Measurements from ENCODE around the gene VWA2.

VWA2 gene, protein sequence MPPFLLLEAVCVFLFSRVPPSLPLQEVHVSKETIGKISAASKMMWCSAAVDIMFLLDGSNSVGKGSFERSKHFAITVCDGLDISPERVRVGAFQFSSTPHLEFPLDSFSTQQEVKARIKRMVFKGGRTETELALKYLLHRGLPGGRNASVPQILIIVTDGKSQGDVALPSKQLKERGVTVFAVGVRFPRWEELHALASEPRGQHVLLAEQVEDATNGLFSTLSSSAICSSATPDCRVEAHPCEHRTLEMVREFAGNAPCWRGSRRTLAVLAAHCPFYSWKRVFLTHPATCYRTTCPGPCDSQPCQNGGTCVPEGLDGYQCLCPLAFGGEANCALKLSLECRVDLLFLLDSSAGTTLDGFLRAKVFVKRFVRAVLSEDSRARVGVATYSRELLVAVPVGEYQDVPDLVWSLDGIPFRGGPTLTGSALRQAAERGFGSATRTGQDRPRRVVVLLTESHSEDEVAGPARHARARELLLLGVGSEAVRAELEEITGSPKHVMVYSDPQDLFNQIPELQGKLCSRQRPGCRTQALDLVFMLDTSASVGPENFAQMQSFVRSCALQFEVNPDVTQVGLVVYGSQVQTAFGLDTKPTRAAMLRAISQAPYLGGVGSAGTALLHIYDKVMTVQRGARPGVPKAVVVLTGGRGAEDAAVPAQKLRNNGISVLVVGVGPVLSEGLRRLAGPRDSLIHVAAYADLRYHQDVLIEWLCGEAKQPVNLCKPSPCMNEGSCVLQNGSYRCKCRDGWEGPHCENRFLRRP

DNA sequence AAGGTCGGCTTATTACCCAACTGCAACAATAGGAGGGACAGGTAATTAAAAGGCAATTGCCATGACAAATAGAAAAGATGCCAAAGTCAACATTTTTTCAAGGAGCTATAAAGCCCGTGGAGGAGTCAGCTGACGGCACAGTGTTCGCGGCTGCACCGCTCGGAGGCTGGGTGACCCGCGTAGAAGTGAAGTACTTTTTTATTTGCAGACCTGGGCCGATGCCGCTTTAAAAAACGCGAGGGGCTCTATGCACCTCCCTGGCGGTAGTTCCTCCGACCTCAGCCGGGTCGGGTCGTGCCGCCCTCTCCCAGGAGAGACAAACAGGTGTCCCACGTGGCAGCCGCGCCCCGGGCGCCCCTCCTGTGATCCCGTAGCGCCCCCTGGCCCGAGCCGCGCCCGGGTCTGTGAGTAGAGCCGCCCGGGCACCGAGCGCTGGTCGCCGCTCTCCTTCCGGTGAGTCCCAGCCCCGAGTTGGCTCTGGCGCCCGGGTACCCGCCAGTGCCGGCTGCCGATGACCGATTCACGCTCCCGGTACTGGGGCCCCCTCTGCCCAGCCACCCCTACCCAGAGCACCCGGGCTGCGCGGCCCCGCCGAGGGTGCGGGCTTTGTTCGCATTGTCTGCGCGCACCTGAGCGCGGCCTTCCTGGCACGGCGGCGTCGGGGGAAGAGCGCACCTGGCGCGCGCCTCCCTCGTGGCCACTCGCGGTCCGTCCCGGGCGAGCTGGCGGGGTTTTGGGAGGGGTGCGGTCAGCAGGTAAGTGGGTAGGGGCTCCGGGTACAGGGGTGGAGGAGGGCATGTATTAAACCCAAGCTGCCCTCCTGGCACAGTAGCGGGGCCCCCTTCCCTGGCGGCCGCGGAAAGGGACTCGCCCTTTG, at the start of gene VWA2:
Gene VWA2, plus strand, starts transcription at position 138 of the 877 bp plus-strand sequence. CDS start 9,460 bp downstream, outside the sequence.
- DNase-seq, result no peak

DNA sequence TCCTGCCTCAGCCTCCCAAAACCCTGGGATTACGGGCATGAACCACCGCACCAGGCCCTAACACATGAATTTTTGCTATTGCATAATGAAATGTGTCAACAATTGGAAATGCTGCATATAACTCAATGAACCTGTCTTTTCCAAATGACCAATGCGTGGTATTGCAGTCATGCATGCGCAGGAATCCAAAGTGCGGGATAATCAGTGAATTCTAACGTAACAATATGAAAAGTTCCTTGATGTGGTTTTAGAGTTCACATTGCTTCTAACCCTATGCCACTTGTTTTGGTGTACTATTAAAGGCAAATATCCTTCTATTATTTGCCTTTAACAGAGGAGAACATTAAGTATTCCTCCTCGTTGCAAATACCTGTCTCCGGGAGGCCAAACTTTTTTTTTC, 49.4 kb upstream of the VWA2 start:
- no peak for DNase-seq

DNA sequence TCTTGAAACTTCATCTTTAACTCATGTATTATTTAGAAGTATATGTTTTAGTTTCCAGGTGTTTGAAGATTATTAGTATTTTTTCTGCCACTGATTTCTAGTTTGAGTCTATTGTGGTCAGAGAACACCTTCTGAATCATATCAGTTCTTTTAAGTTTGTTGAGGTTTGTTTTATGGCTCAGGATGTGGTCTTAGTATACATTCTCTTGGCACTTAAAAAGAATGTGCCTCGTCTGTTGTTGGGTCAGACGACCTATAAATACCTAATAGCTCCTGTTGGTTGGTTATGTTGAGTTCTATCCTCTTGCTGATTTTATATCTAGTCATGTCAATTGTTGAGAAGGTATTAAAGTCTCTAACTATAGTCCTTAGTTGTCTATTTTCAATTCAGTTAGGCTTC, 44.0 kb upstream of the VWA2 start:
- no peak for DNase-seq

DNA sequence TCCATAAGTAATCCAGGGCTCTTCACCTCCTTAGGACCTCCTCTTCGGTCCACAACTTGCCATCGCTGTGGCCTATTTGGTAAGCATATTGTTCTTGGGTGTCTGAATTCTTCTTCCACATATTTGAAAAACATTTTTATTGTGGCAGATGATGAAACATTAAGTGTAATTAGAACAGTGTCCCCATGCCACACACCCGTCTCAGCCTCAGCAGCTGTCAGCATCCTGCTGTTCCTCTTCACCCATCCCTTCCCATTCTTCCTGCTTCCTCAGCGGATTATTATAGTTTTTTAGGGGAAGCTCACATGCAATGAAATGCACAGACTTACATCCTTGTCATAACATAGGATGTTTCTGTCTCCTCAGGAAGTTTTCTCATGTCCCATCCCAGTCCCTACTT, 39.8 kb upstream of the VWA2 start:
- DNase-seq, result no peak

DNA sequence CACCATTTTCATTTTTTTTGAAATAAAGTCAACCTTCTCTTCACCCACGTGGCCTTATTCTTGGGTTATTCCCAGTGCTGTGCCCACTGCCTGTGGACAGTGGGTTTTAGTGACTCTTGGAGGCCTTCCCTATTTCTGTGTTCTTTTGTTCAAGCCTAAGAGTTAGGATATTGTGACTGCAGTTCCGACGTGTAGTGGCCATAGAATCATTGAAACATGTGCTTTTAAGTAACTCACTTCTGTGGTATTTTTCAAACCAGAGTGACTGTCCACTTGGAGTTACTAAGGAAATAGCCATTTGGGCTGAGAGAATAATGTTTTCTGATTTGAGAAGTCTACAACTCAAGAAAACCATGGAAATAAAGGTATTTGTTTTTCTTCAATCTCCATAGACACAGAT, 36.2 kb upstream of the VWA2 start:
- no peak for DNase-seq

DNA sequence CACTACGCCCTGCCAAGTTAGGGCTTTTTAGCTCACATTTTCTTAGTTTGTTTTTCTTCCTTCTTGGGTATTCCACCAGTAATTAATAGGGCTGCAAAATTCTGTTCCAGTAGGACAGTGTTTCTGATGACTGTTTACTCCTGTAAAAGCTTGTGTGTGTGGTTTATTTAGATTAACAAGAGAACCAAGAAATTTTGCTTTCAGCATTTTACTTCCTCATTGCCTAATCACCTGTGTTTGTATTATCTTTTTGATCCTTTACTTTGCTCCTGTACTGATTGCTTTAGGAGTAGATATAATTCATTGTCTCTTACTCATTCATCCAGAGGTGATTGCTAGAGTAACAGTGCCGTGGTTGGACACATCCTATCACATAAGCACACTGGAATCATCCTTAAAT, 32.2 kb upstream of the VWA2 start:
- DNase-seq, result no peak

DNA sequence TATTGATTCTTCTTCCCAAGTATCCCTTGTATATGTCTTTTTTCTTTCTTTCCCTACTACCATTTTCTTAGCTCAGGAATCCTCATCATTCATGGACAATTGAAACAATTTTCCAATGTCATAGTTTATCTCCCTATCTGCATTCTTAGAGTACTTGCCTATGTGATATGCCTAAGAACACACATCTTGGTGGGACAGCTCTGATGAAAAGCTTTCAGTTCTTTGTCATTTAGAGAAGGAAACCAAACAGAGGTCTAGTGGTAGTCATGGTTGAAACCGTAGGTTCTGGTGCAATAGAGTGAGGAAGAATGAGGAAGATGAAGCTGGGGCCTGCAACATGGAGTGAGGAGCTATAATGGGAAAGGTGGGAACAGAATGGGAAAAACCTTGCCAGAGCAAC, 31.7 kb upstream of the VWA2 start:
- no peak for DNase-seq

DNA sequence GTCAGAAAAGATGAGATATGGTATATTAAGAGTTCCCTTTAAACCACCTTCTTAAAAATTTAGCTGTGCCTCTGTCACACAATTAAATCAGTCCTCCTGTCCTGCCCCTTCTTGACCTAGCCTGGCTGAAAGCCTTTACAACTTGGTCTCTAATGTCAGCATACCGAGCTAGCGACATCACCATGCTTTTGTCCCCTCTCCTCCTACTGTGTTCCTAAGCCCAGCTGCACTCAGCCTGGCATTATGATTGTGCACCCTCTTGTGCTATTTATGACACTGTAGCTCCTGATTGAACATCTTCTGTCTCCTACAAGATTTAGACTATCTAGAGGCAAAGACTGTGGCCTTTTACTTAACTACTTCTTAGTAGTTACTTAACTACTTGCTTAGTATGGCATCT, 30.7 kb upstream of the VWA2 start:
- DNase-seq, result no peak

DNA sequence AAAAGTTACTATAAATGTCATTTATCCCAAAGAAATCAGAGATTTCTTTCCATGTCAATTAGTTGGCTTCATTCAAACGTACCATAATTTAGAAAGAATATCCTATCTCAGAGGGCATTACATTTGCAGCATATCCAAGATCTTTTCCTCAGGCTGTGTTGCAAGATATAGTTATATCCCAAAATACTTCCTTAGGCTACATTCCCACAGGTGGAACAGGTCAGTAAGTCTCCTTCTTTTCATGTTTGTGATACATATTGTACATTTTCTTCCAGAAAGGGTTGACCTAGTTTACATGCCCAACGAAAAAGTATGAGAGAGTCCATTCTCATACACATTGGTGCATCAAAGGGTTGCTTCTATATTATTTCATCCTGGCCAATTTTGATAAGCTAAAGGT, 26.9 kb upstream of the VWA2 start:
- DNase-seq, result no peak

DNA sequence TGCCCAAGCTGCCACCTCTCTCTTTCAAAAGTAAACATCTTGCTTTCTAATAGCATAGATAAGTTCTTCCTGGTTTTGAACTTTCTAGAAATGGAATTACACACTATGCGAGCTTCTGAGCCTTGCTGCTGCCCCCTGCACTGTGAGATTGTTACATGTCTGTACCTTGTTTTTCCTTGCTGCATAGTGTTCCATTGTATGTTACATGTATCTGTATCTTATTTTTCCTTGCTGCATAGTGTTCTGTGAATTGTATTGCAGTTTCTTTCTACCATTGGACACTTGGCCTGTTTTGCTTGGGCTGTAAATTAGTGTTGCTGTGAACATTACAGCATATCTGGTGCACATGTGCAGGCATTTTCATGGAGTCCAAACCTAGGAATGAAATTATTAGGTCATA, 24.0 kb upstream of the VWA2 start:
- DNase-seq, result no peak

DNA sequence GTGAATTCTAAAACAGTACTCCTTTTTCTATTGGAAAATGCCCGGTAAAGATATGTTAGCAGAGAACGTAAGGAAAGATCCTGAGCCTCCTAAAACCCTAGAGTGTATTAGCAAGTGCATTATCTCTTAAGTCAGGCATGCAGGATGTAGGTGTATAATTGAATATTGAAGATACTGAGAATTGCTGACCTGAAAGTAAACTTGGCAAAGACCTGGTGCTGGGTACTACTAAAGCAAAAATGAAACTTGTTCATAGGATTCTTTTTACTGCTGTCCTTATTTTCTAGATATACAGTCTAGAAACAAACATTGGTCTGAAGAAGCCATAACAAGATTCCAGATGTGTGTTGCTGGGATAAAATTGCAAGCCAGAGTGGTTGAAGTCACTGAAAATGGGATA, 18.8 kb upstream of the VWA2 start:
- no peak for DNase-seq

DNA sequence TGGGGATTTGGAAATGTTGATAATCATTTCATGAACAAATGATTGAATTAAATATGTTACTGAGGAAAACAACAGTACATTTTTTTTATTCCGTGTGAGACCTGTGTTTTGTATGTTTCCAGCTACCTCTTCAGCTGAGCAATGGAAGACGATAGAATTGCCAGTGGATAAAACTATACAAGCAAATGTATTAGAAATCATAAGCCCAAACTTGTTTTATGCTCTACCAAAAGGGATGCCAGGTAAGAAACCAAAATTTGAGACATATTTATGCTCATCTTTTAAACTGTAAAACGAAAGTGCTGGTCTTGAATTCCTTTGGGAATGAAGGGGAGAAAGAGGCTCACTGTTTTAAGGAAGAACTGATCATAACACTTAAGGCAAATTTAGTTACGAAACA, 17.8 kb upstream of the VWA2 start:
- DNase-seq, result no peak

DNA sequence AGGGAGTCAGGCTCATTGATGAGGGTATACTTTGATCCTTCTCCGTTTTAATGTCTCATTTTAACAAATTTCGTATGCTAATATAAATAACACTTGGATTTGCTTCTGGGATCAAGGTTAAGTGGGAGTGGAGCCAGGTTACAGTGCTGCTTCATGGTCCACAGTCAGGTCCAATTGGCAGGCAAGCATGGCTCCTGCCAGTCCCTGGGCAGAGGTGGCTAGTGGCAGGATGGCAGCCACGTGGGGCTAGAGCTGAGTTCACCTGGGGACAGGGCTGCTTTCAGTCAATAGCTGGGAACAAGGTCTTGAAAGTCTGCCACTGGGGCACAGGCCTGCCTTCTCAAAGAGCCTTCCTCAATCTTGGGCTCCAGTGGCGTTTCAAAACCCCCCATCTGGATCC, 16.0 kb upstream of the VWA2 start:
- no peak for DNase-seq

DNA sequence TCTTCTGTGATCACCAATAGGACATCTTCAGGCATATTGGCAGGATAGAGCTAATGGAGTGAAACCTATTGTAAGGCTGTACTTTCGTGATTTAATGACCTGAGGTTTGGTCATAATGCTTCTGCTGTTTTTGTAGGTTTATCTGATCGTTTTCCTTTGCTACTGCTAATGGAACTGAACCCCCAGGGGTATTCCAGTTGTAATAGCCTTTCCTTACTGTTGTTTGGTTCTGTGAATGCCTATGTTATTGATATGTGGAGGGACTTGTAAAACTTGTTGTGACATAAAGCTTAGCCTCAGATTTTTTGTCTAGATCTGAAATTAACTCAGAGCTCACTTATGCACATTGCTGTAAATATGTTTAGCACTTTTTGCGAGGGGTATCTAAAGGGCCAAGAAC, 10.9 kb upstream of the VWA2 start:
- DNase-seq, result no peak

DNA sequence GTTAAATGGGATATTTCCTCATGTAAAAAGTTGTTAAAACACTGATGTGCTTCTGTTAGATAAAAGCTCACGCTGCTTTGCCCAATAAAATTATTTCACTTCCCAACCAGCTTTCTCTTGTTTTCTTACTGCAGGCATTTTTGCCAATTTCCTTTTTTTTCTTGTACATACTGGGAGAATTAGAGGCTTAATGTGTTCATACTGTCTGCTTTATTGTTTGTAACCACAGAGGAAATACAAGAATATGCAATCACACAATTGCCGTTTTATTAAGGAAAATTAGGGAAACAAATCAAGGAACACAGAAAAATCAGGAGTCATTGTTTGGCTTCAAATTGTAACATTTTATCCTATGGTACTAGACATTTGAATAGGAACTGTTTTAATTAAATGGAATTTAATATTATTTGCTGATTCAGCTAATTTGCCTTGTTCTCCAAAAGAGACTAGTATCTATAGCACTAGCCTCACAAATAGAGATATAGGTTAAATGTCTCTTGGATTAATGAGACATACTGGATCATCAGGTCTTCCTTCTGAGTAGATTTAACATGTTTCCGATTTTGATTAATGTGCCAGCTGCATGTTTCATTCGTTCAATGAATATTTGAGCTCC, 6.4 kb upstream of the VWA2 start:
- DNase-seq, result no peak

DNA sequence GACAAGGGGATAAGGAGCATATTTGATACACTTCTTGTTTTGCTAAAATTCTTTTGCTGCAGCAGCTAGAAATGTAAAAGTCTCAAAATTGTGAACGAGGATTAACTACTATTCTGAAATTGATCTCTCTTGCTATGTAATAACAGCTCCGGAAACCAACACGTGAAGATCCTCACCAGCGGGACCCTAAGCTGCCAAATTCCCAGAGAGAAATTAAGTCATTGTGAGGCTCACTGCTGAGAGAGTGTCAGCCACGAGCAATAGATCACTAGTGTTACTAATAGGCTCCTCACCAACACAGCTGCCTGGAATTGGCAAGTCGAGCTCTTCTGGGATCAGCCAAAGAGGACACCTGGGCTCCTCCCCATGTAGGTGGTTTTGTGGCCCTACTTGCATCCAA, 5.6 kb upstream of the VWA2 start:
- no peak for DNase-seq

DNA sequence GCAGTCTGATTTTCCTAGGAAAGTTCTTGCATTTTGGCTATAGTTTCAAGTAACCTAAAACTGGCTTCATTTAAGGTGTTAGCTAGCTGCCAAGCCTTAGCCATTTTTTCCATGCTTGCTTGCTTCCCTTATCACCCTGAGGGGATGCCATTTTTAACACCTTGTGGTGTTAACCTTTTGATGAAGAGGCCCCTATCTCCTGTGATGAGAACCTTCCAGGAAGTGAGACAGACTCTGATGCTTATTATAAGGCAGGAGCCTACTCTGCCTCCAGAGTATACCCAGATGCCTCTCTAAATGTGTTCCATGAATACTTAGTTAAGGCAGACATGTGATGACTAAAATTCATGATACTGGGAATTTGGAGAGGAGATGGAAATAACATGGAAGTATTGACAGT, 4.9 kb upstream of the VWA2 start:
- DNase-seq, result no peak

DNA sequence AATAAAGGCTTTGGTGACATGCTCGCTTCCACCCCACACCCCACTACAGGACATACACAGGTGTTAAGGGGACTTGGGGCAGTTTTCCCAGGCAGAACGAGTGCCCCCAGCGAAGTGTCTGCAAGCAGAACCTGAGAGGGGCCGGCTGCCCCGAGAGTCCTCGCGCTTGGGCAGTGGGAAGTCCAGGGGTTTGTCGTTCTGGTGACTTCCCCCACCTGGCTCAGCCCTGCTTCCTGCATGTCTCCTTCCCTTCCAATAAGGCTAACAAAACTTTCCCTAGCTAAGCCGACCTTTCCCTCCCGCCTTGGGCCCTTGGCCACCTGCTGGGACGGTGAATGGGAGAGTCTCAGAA, 916 bp downstream of the VWA2 start:
- no peak for DNase-seq

DNA sequence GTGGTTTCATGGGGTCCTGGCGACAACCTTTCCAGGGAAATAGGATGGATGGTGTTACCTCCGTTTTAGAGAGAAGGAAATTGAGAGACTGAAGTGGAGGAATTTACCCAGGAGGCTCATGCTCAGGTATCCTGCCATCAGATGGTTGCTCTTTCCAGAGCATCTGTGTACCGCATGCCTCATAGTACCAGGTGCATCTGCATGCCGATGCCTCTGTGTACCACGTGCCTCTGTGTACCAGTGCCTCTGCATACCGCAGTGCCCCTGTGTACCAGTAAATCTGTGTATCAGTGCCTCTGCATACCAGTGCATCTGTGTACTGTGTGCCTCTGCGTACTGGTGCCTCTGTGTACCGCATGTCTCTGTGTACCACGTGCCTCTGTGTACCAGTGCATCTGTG, 3.2 kb downstream of the VWA2 start:
- DNase-seq, result no peak

DNA sequence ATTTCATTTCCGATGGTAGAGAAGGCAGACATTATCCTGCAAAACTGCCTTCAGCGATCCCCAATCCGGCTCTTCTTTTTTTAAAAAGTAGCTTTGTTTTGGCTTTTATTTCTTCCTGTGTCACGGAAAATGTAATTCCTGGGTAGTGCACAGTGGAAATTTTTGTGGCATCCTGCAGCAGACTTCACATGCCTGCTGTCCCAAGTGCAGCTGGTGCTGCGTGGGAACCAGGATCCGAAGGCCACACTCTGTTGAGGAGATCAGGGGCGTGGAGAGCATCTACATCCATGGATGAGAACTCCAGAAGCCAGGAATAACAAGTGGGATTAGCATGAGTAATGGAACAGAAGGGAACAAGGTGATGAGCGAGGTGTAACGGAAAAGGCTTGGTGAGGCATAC, 4.6 kb downstream of the VWA2 start:
- no peak for DNase-seq

DNA sequence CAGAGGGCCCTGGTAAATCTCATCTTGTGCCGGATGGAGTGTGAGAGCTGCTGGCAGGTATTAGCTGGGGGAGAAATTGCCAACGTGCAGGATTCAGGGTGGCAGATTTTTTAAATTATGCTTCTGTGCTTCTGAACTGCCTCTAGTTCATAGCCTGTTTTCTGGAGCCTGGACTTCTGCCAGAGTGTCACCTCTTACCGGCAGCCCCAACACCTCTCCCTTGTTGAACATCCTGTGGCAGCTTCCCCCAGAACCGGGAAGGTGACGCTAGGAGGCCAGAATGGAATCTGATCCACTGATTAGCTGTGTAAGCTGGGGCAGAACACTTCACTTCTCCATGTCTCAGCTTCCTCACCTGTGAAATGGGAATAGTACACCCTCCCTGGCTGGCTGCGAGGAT, 5.1 kb downstream of the VWA2 start:
- no peak for DNase-seq

DNA sequence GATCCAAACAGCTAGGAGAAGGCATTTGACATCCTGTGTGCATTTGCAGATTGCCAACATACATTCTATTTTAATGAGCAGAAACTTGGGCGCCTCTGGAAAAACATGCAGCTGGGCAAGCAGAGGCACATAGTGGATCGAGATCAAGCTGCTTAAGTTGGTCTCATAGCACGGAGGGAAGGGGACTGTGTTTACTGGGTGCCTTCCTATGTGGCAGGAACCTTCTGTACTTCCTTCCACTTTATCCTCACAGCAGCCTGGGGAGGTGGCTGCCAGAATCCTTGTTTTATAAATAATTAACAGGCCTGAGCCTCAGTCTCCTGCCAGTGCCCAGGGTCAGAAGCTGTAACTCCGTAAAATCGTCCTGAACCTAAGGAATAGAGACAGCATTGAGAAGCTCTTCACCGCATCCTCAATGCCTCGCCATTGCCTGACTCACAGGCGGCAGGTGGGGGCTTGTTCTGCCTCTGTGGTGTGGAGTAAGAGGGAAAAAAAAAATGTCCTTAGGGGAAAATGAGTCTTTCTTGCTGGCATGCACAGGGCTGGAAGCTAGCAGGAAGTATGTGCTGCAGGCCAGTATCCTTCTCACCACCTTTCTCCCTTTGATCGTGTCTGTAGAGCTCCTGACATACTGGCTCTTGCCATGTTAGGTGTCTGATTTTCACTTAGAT, 6.2 kb downstream of the VWA2 start:
- no peak for DNase-seq

All from SIG-M5 (cell line).